Right atrium auricular region (tissue), 2 donors: ENCODE measurements around the gene DCAF5. TPM values are rescaled to one million over a fixed set of nuclear protein-coding genes. Genes with fewer than 3 reads are reported as not detected.

Experiments used
- DNase-seq: peaks from one replicate; pipeline ENCODE4 v3.0.0-alpha.2; 2019; ENCODE audit warnings: low spot score
- H3K27ac ChIP-seq, 2 donors: fragments of 200-600 bp; sonication (generic); 1 replicate in 1 of 2; 2 replicates in 1 of 2; pipeline ENCODE4 v1.5.1; 2016 to 2019
- H3K27me3 ChIP-seq, 2 donors: fragments of 200-600 bp; sonication (generic); one replicate each; pipeline versions ENCODE4 v1.5.1 to v1.6.0; 2017 to 2019
- H3K36me3 ChIP-seq: fragments of 200-600 bp; sonication (generic); one replicate; pipeline ENCODE4 v1.5.1; 2016
- H3K4me1 ChIP-seq, 2 donors: fragments of 200-600 bp; sonication (generic); one replicate each; pipeline versions ENCODE4 v1.5.1 to v1.6.0; 2017 to 2019
- H3K4me3 ChIP-seq, 2 donors: fragments of 200-600 bp; sonication (generic); 1 replicate in 1 of 2; 2 replicates in 1 of 2; pipeline ENCODE4 v1.5.1; 2017 to 2019; ENCODE audit warnings: mild to moderate bottlenecking in 1 of 2, moderate library complexity in 1 of 2
- H3K9me3 ChIP-seq, 2 donors: fragments of 200-600 bp; sonication (generic); one replicate each; pipeline ENCODE4 v1.5.1; 2019
- CTCF ChIP-seq, 2 donors: fragments of 200-600 bp; sonication (generic); IDR thresholded peaks; one replicate each; pipeline ENCODE4 v1.5.1; 2019; ENCODE audit warnings: antibody characterized with exemption in 2 of 2
- total RNA-seq, 2 donors: library from RNA; depleted of rRNA; stranded (reverse); fragments of >200 nt; gene quantifications; one replicate each; pipeline ENCODE4 v1.1.0, GENCODE V29; 2016

The DCAF5 gene
- total RNA-seq, 2 donors from 2014 or later, result 33.1 to 38.8 TPM

GRCh38 chr14:69105326-69105725 lies 47.6 kb downstream of the DCAF5 start:
- no peak for DNase-seq
- H3K36me3 ChIP-seq, result no peaks in the 10 kb centered on the region
- H3K9me3 ChIP-seq, result no peaks in the 10 kb centered on the region
- no peak for TF ChIP-seq CTCF (IDR thresholded peaks at IDR 0.05)
- H3K4me1 ChIP-seq, result peaks cover 0 to 8% of the 10 kb centered on the region in 2 donors
- H3K27me3 ChIP-seq, result no peaks in the 10 kb centered on the region
- no peak overlapping the region for H3K27ac ChIP-seq
- no peak overlapping the region for H3K4me3 ChIP-seq

- TF ChIP-seq CTCF (IDR thresholded peaks at IDR 0.05), result peak; percentile 30 to 68
- no peak for DNase-seq
- Histone ChIP-seq H3K27ac (no peak overlapping the region), H3K9me3 (no peaks in the 10 kb centered on the region), H3K4me3 (no peak overlapping the region), H3K4me1 (peaks cover 0 to 8% of the 10 kb centered on the region in 2 donors), H3K27me3 (no peaks in the 10 kb centered on the region), H3K36me3 (no peaks in the 10 kb centered on the region)
Measured at GRCh38 chr14:69101331-69101826, 51.5 kb downstream of the DCAF5 start.

- H3K9me3 ChIP-seq, result no peaks in the 10 kb centered on the region
- no peaks in the 10 kb centered on the region for H3K27me3 ChIP-seq
- peaks cover 0 to 21% of the 10 kb centered on the region in 2 donors for H3K4me1 ChIP-seq
- H3K27ac ChIP-seq, result no peak overlapping the region
- TF ChIP-seq CTCF (IDR thresholded peaks at IDR 0.05), result no peak
- H3K4me3 ChIP-seq, result no peak overlapping the region
- no peak for DNase-seq
- H3K36me3 ChIP-seq, result no peaks in the 10 kb centered on the region
Measured at GRCh38 chr14:69097974-69098373, 54.9 kb downstream of the DCAF5 start.

- no peak overlapping the region for H3K4me3 ChIP-seq
- H3K36me3 ChIP-seq, result no peaks in the 10 kb centered on the region
- TF ChIP-seq CTCF (IDR thresholded peaks at IDR 0.05), result no peak
- DNase-seq, result no peak
- H3K4me1 ChIP-seq, result peaks cover 0 to 21% of the 10 kb centered on the region in 2 donors
- H3K9me3 ChIP-seq, result no peaks in the 10 kb centered on the region
- H3K27me3 ChIP-seq, result no peaks in the 10 kb centered on the region
- H3K27ac ChIP-seq, result no peak overlapping the region
Measured at GRCh38 chr14:69096781-69097475, 56.0 kb downstream of the DCAF5 start.

GRCh38 chr14:69096246-69096645 lies 56.7 kb downstream of the DCAF5 start:
- Histone ChIP-seq H3K4me3 (no peak overlapping the region), H3K27me3 (no peaks in the 10 kb centered on the region), H3K9me3 (no peaks in the 10 kb centered on the region), H3K27ac (no peak overlapping the region), H3K36me3 (peaks cover 6% of the 10 kb centered on the region), H3K4me1 (peaks cover 0 to 16% of the 10 kb centered on the region in 2 donors)
- TF ChIP-seq CTCF (IDR thresholded peaks at IDR 0.05), result no peak
- no peak for DNase-seq

- H3K27ac ChIP-seq, result no peak overlapping the region
- peaks cover 0 to 13% of the 10 kb centered on the region in 2 donors for H3K4me1 ChIP-seq
- peaks cover 21% of the 10 kb centered on the region for H3K36me3 ChIP-seq
Measured at GRCh38 chr14:69094481-69094880, 58.4 kb downstream of the DCAF5 start.

More at GRCh38 chr14:69094481-69094880, 58.4 kb downstream of the DCAF5 start:
- no peak overlapping the region for H3K4me3 ChIP-seq
- DNase-seq, result no peak
- H3K27me3 ChIP-seq, result no peaks in the 10 kb centered on the region
- H3K9me3 ChIP-seq, result no peaks in the 10 kb centered on the region
- TF ChIP-seq CTCF (IDR thresholded peaks at IDR 0.05), result no peak
